ENCODE results near the gene C13orf46. TPM values are rescaled to one million over a fixed set of nuclear protein-coding genes. Genes with fewer than 3 reads are reported as not detected.

The C13orf46 gene
- total RNA-seq, 1 donor from 2014 or later: 0.37 TPM

- DNase-seq (peak; percentile 22), ATAC-seq (no peak)
- intact Hi-C loops (cut with micrococcal nuclease): no loop called here
Observed at GRCh38 chr13:113962975-113963374, 10.9 kb downstream of the C13orf46 start.

- DNase-seq: peak; percentile 3
- intact Hi-C loops (cut with micrococcal nuclease): no loop called here
- no peak for ATAC-seq
Observed at GRCh38 chr13:113962386-113962785, 11.5 kb downstream of the C13orf46 start.

DNA sequence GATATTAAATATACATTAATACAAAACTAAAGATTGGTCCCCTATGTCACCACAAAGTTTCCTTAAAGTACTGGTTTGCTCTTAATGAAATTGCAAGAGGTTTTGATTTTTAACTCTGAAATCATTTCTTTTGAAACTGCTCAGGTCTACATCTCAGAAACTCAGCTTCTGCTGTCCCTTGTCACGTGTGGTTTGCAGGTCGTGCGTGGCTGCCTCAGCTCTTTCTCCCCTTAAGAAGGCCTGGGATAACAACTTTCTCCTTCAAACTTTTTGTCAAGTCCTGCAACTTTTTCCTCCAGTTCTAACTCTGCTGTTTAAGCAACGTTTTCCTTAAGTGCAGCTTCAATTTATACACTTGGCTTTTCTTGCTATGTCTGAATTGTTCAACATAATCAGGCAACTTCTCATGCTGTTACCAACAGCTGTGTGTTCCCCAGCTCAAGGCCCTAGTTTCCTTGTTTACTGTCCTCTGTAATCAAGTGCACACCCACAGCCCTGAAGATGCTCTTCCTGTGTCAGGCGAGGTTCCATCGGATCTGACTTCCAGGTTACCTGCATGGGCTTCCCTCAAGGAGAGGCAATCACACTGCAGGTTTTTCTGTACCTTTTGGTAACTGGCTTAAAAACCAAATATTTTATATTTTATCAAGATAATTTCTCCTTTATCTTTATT, 13.5 kb downstream of the C13orf46 start:
- DNase-seq: no peak
- intact Hi-C loops (cut with micrococcal nuclease): no loop called here
- no peak for ATAC-seq

GRCh38 chr13:113959198-113959597, 14.7 kb downstream of the C13orf46 start:
- peak; percentile 3 for DNase-seq

DNA sequence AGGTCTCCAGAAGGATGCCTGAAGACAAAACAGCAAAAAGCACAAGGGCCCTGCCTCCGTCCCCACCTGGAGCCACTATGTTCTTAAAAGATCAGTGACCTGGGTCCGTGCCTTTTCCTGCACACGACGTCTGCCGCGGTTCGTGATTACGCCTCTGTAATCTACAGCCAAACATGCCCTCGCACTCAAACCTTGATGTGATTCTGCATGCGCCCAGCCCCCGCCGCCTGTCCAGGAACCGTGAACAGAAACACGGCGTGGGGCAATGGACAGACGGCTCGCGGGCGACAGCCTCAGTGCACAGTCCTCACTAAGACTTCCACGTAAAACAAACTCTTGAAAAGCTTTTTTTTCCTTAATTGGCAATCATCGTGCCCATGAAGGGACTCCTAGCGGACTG, 15.5 kb downstream of the C13orf46 start:
- DNase-seq: peak; percentile 20
- intact Hi-C loops (cut with micrococcal nuclease): no loop called here

More at GRCh38 chr13:113959198-113959597, 14.7 kb downstream of the C13orf46 start:
- intact Hi-C loops (cut with micrococcal nuclease): no loop called here
- ATAC-seq: no peak

DNA sequence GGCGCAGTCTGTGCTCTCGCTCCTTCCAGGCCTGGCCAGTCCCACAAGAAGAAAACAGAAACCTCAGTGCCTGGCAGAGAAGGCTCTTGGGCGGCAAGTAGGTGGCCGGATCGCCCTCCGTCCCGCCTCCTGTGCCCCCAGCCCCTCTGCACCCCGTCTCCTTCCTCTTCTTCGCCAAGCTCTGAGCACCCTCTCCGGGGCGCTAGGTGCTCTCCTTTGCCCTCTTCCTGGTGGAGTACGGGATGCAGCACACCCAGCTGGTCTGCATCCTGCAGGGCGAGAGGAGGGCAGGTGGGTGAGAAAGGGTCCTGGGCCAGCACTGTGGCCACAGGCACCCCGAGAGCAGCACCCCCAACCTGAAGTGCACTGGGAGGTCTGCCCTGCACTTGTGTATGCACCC, 17.3 kb downstream of the C13orf46 start:
- DNase-seq (peak; percentile 12), ATAC-seq (no peak)
- intact Hi-C loops (cut with micrococcal nuclease): no loop called here

More for the DNA sequence above, 15.5 kb downstream of the C13orf46 start:
- ATAC-seq: no peak

DNA sequence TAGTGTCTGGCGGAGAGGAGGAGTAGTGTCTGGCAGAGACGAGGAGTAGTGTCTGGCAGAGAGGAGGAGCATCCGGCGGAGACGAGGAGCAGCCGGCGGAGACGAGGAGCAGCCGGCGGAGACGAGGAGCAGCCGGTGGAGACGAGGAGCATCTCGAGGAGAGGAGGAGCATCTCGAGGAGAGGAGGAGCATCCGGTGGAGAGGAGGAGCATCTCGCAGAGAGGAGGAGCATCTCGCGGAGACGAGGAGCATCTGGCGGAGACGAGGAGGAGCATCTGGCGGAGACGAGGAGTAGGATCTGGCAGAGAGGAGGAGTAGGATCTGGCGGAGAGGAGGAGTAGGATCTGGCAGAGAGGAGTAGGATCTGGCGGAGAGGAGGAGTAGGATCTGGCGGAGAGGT, 18.2 kb downstream of the C13orf46 start:
- intact Hi-C loops (cut with micrococcal nuclease): no loop called here
- no peak for ATAC-seq
- peak; percentile 18 for DNase-seq

GRCh38 chr13:113955235-113955634, 18.6 kb downstream of the C13orf46 start:
- ATAC-seq (no peak), DNase-seq (peak; percentile 1)
- intact Hi-C loops (cut with micrococcal nuclease): no loop called here

DNA sequence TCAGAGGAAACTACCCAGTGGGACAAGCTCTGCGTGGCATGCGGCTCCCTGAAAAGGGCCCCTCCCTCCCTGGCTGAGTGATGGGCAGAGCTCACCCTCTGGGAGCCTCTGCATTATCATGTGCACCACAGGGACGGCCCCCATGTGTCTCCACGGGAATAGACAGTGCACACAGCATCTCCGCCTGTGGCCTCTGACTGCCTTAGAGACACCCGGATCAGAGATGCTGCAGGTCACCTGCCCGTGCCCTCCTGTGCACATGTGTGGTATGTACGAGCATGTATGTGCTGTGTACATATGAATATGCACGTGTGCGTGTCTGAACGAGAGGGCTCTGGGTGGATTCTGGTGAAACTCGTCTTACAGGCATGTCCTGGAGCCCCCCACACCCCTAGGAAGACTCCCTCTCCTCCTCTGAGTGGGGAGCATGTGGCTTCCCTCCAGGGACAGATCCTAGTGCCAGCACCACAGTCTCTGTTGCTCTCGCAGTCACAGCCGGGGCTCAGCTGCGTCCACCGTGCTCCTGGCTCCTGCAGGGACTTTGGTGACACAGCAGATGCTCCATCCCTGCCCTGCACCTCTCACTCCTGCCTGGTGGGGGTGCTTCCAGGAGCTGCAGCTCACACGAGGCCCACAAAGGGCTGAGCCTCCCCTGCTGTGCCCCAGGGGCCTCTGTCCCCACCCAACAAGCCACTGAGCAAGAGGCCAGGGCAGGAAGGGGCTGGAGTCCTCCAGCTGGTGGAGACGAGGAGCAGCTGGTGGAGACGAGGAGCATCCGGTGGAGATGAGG, 19.6 kb downstream of the C13orf46 start:
- intact Hi-C loops (cut with micrococcal nuclease): no loop called here
- no peak for ATAC-seq
- DNase-seq: peak; percentile 21

- intact Hi-C loops (cut with micrococcal nuclease): no loop called here
- ATAC-seq (no peak), DNase-seq (peak; percentile 18)
Observed at GRCh38 chr13:113953561-113953960, 20.3 kb downstream of the C13orf46 start.

GRCh38 chr13:113952983-113953520, 20.8 kb downstream of the C13orf46 start:
- intact Hi-C loops (cut with micrococcal nuclease): no loop called here
- DNase-seq (peak; percentile 20), ATAC-seq (no peak)

DNA sequence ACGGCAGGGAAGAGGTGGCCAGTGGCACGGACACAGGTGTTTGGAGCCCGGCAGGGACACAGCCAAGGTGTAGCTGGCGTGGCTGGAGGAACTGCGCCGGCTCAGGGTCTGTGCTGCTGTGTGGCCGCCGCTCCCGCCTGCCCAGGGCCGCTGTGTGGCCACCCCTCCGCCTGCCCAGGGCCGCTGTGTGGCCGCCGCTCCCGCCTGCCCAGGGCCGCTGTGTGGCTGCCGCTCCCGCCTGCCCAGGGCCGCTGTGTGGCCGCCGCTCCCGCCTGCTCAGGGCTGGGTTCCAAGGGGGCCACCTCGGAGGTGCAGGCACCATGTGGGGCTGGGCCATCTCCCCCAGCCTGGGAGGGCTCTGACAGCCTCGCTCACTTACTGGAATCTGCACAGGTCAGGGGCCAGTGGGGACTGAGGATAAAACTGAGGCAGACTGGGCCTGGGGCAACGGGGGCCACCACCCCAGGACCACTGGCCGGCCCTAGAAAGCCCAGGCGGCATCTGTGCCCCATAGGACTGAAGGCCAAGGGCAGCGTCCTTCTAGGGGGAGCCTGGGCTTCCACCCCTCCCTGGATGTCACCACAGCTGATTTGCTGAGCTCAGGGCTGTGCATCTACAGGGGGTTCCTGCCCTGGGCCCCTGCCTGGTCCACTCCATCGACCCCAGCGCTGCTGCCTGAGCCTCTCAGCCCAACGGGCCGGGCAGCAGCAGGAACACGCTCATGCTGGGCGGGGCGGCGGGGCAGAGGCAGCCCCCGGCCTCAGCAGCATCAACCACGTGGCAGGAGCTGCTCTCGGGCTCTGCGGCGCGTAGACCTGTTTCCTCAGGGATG, 21.5 kb downstream of the C13orf46 start:
- DNase-seq: peak; percentile 25
- ATAC-seq: no peak
- intact Hi-C loops (cut with micrococcal nuclease): no loop called here

- intact Hi-C loops (cut with micrococcal nuclease): no loop called here
- DNase-seq (peak; percentile 93), ATAC-seq (peak; percentile 97)
Observed at GRCh38 chr13:113951246-113951999, 22.5 kb downstream of the C13orf46 start.

DNA sequence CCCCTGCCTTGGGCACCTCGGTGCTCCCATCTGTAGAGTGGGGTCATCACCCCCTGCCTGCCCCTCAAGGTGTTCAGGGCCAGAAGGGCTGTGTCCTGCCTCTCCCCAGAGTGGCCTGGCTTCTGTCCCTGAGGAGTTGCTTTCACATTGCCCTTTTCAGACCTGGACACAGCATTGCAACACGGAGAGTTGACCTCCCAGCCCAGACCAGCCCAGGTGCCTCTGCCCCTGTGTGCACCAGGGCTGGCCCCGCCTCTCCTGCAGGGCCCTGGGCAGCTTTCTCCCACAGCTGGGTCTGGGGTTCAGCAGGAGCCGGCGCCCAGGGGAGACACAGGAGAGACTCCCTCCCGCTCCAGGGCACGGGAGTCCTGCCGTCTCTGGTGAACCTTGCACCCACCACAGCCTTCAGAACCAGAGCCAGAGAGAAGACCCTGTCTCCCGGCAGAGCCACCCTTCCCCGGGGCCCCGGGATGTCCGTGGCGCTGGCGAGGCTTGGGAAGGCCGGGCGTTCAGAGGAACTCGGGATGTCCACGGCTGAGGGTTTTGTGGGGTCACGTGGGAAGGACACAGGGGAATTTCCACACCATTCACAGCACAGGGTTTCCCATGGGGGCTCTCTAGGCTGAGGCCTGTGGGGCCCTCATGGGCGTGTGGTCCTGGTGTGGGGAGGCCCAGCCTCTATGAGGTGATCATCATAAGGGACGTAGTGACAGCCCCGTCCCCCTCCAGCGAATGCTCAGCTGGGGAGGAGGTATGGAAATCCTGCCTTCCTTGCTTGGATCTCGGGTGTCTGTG, 23.2 kb downstream of the C13orf46 start:
- peak; percentile 30 for DNase-seq
- intact Hi-C loops (cut with micrococcal nuclease): no loop called here
- no peak for ATAC-seq

GRCh38 chr13:113949546-113949945, 24.3 kb downstream of the C13orf46 start:
- ATAC-seq (no peak), DNase-seq (peak; percentile 6)
- intact Hi-C loops (cut with micrococcal nuclease): loop anchor here (5.0 kb wide), 1 partner anchor 278 kb away; no protein-coding TSS in a partner anchor

- intact Hi-C loops (cut with micrococcal nuclease): loop anchor here (5.0 kb wide), 1 partner anchor 279 kb away; no protein-coding TSS in a partner anchor
- ATAC-seq (no peak), DNase-seq (peak; percentile 29)
Observed at GRCh38 chr13:113948034-113948742, 25.7 kb downstream of the C13orf46 start.
